Parathyroid adenoma (tissue), 2 donors: ENCODE data around the gene SPPL3.
"Not testable (repeated sequence)": the region's sequence is repeated elsewhere in the genome, so short reads cannot be mapped to it uniquely, and the experiment has no call there.

Source experiments
- H2AFZ ChIP-seq: fragments of 300-600 bp; sonication (generic); one replicate; pipeline ENCODE4 v1.7.0; 2017; ENCODE audit warnings: antibody characterized with exemption, mild to moderate bottlenecking
- H3K27ac ChIP-seq: fragments of 300-600 bp; sonication (generic); one replicate; pipeline ENCODE4 v1.7.0; 2017
- H3K27me3 ChIP-seq: fragments of 300-600 bp; sonication (generic); one replicate; pipeline ENCODE4 v1.7.0; 2017; ENCODE audit warnings: low read length; ENCODE audit not compliant: control insufficient read depth, insufficient read depth
- H3K36me3 ChIP-seq: fragments of 300-600 bp; sonication (generic); one replicate; pipeline ENCODE4 v1.7.0; 2017; ENCODE audit warnings: low read length; ENCODE audit not compliant: control insufficient read depth, insufficient read depth
- H3K4me1 ChIP-seq: fragments of 300-600 bp; sonication (generic); one replicate; pipeline ENCODE4 v1.7.0; 2017; ENCODE audit warnings: control low read depth
- H3K4me2 ChIP-seq: fragments of 300-600 bp; sonication (generic); one replicate; pipeline ENCODE4 v1.7.0; 2017; ENCODE audit warnings: low read length
- H3K4me3 ChIP-seq: fragments of 300-600 bp; sonication (generic); one replicate; pipeline ENCODE4 v1.7.0; 2017; ENCODE audit warnings: low read depth, low read length
- H3K79me2 ChIP-seq: fragments of 300-600 bp; sonication (generic); one replicate; pipeline ENCODE4 v1.7.0; 2017; ENCODE audit warnings: control low read depth
- H3K9ac ChIP-seq: fragments of 300-600 bp; sonication (generic); one replicate; pipeline ENCODE4 v1.7.0; 2017; ENCODE audit warnings: mild to moderate bottlenecking
- H3K9me3 ChIP-seq: fragments of 300-600 bp; sonication (generic); one replicate; pipeline ENCODE4 v1.7.0; 2017; ENCODE audit warnings: low read length; ENCODE audit not compliant: control insufficient read depth
- TF ChIP-seq, protein P1 (sequence below): fragments of 300-600 bp; sonication (generic); IDR thresholded peaks from one replicate; pipeline ENCODE4 v1.7.0; 2017; ENCODE audit warnings: antibody characterized with exemption, mild to moderate bottlenecking
- donor health status: primary hyperparathyroidism.

The SPPL3 gene

DNA sequence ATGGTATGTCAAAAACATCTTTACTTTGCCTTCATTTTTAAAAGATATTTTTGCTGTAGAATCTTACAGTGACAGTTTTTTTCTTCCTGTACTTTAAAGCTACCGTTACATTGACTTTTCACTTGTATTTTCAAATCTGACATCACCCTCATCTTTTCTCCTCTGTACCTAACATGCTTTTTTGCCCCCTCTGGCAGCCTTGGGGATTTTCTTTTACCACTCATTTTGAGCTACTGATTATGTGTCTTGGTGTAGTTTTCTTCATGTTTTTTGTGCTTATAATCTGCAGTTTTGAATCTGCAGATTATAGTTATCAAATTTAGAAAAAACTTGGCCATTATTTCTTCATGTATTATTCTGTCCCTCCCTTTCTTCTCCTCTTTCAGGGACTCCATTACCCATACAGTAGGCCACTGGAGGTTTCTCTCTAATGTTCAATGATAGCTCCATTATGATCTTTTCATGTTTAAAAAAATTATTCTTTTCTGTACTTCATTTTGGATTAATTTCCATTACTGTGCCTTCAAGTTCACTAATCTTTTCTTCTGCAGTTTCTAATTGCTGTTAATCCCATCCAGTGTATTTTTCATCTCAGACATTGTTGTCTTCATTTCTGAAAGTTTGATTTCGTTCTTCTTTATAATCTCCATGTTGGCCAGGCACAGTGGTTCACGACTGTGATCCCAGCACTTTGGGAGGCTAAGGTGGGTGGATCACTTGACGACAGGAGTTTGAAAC, 108.5 kb downstream of the SPPL3 start:
- H3K4me3 ChIP-seq: no peak overlapping the region
- no peaks in the 10 kb centered on the region for H3K27me3 ChIP-seq
- H3K36me3 ChIP-seq: no peaks in the 10 kb centered on the region
- peaks cover 10% of the 10 kb centered on the region for H3K79me2 ChIP-seq
- H3K27ac ChIP-seq: no peak overlapping the region
- H2AFZ ChIP-seq: no peak overlapping the region
- TF ChIP-seq, protein P1, sequence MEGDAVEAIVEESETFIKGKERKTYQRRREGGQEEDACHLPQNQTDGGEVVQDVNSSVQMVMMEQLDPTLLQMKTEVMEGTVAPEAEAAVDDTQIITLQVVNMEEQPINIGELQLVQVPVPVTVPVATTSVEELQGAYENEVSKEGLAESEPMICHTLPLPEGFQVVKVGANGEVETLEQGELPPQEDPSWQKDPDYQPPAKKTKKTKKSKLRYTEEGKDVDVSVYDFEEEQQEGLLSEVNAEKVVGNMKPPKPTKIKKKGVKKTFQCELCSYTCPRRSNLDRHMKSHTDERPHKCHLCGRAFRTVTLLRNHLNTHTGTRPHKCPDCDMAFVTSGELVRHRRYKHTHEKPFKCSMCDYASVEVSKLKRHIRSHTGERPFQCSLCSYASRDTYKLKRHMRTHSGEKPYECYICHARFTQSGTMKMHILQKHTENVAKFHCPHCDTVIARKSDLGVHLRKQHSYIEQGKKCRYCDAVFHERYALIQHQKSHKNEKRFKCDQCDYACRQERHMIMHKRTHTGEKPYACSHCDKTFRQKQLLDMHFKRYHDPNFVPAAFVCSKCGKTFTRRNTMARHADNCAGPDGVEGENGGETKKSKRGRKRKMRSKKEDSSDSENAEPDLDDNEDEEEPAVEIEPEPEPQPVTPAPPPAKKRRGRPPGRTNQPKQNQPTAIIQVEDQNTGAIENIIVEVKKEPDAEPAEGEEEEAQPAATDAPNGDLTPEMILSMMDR: no peak
- no peak overlapping the region for H3K4me2 ChIP-seq
- no peak overlapping the region for H3K9ac ChIP-seq
- H3K9me3 ChIP-seq: no peaks in the 10 kb centered on the region
- H3K4me1 ChIP-seq: no peaks in the 10 kb centered on the region

GRCh38 chr12:120793357-120793756, 110.8 kb downstream of the SPPL3 start:
- H3K4me1 ChIP-seq: no peaks in the 10 kb centered on the region
- no peak overlapping the region for H3K9ac ChIP-seq
- H3K4me2 ChIP-seq: no peak overlapping the region
- no peaks in the 10 kb centered on the region for H3K27me3 ChIP-seq
- no peak overlapping the region for H3K4me3 ChIP-seq
- no peaks in the 10 kb centered on the region for H3K9me3 ChIP-seq
- TF ChIP-seq, protein P1: no peak
- H3K27ac ChIP-seq: no peak overlapping the region
- peaks cover 5% of the 10 kb centered on the region for H3K79me2 ChIP-seq
- no peak overlapping the region for H2AFZ ChIP-seq
- H3K36me3 ChIP-seq: no peaks in the 10 kb centered on the region

DNA sequence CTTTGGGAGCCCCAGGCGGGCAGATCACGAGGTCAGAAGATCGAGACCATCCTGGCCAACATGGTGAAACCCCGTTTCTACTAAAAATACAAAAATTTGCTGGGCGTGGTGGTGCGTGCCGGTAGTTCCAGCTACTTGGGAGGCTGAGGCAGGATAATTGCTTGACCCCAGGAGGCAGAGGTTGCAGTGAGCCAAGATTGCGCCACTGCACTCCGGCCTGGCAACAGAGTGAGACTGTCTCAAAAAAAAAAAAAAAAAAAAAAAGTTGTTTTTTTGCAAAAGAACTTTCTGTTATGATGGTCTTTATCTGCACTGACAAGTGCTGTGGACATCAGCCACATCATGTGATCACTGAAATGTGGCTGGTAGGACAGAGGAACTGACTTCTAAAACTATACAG, 111.7 kb downstream of the SPPL3 start:
- H3K4me1 ChIP-seq, H3K27ac ChIP-seq, H3K79me2 ChIP-seq, H3K4me3 ChIP-seq, H3K36me3 ChIP-seq, H3K4me2 ChIP-seq, H3K27me3 ChIP-seq, H3K9me3 ChIP-seq, H3K9ac ChIP-seq, H2AFZ ChIP-seq: not testable (repeated sequence)

GRCh38 chr12:120791669-120792176, 112.4 kb downstream of the SPPL3 start:
- Histone ChIP-seq H2AFZ (no peak overlapping the region), H3K9me3 (no peaks in the 10 kb centered on the region), H3K79me2 (peaks cover 5% of the 10 kb centered on the region), H3K27me3 (no peaks in the 10 kb centered on the region), H3K9ac (no peak overlapping the region), H3K4me3 (no peak overlapping the region), H3K4me2 (no peak overlapping the region), H3K27ac (no peak overlapping the region), H3K36me3 (no peaks in the 10 kb centered on the region), H3K4me1 (no peaks in the 10 kb centered on the region)
- TF ChIP-seq, protein P1: no peak

DNA sequence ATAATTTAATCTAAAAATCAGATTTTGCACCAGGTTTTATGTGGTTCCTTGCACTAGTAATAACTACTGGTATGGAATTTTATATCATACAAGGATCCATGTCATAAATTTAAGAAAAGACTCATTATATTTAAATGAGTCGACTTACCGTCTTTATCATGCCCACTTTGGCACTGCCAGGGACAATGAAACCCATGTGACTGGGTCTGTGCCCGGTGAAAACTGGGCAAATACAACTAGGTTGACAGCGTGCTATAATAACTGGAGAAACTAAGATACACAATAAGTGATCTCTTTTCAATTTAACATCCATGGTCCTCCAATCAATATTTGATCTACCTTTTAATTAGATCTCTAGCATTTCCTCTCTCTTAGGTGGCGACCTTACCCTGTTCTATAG, 114.0 kb downstream of the SPPL3 start:
- TF ChIP-seq, protein P1: no peak
- no peak overlapping the region for H3K4me3 ChIP-seq
- H3K27ac ChIP-seq: no peak overlapping the region
- H3K36me3 ChIP-seq: no peaks in the 10 kb centered on the region
- no peak overlapping the region for H3K9ac ChIP-seq
- H3K79me2 ChIP-seq: no peaks in the 10 kb centered on the region
- no peaks in the 10 kb centered on the region for H3K9me3 ChIP-seq
- H3K27me3 ChIP-seq: no peaks in the 10 kb centered on the region
- H3K4me2 ChIP-seq: no peak overlapping the region
- no peaks in the 10 kb centered on the region for H3K4me1 ChIP-seq
- no peak overlapping the region for H2AFZ ChIP-seq
